ENCODE data around the gene RRP1B. TPM values are rescaled to one million over a fixed set of nuclear protein-coding genes. Genes with fewer than 3 reads are reported as not detected.

RRP1B gene
- total RNA-seq, 1 experiment from 2014 or later: 30.7 TPM

- TF ChIP-seq CTCF (IDR thresholded peaks at IDR 0.05): no peak
- no peak for TF ChIP-seq TCF7L2 (IDR thresholded peaks at IDR 0.05; ENCODE audit: low read depth, low read length)
- TF ChIP-seq SIN3A (IDR thresholded peaks at IDR 0.05; ENCODE audit: borderline replicate concordance, insufficient read depth, low read depth, low read length): no peak
- H3K36me3 ChIP-seq (ENCODE audit: control insufficient read depth, insufficient read depth, low read length): no peaks in the 10 kb centered on the region
- H3K27ac ChIP-seq (ENCODE audit: low read length): no peak overlapping the region
- intact Hi-C loops (cut with micrococcal nuclease; ENCODE audit: unreplicated experiment): no loop called here
- H3K9me3 ChIP-seq (ENCODE audit: control insufficient read depth, insufficient read depth, low read depth, low read length): no peaks in the 10 kb centered on the region
- no peak overlapping the region for H3K4me3 ChIP-seq (ENCODE audit: low read depth in 2 of 2, low read length in 2 of 2)
- no TSS peak for BruUV-seq (replicated peaks)
- ChIA-PET CTCF (no interaction called here), POLR2A (no interaction called here)
- ATAC-seq (no peak), DNase-seq (ENCODE audit: low read depth, low spot score) (no peak)
- peaks cover 18% of the 10 kb centered on the region for H3K4me1 ChIP-seq (ENCODE audit: control insufficient read depth, insufficient read depth, low read length)
- H3K27me3 ChIP-seq (ENCODE audit: control insufficient read depth, insufficient read depth, low read length): no peaks in the 10 kb centered on the region
- in situ Hi-C loops (cut with HindIII; ENCODE audit: low pct_unique_long_range_greater_than_20kb, low sequenced_read_pairs): no loop called here
Observed at GRCh38 chr21:43741423-43742096, 82.2 kb downstream of the RRP1B start.

- POLR2A ChIA-PET: no interaction called here
- intact Hi-C loops (cut with micrococcal nuclease; ENCODE audit: unreplicated experiment) (no loop called here), in situ Hi-C loops (cut with HindIII; ENCODE audit: low pct_unique_long_range_greater_than_20kb, low sequenced_read_pairs) (no loop called here)
- BruUV-seq (replicated peaks): no TSS peak
- Histone ChIP-seq H3K4me3 (ENCODE audit: low read depth in 2 of 2, low read length in 2 of 2) (no peak overlapping the region), H3K36me3 (ENCODE audit: control insufficient read depth, insufficient read depth, low read length) (no peaks in the 10 kb centered on the region), H3K4me1 (ENCODE audit: control insufficient read depth, insufficient read depth, low read length) (peaks cover 6% of the 10 kb centered on the region), H3K9me3 (ENCODE audit: control insufficient read depth, insufficient read depth, low read depth, low read length) (no peaks in the 10 kb centered on the region), H3K27me3 (ENCODE audit: control insufficient read depth, insufficient read depth, low read length) (no peaks in the 10 kb centered on the region), H3K27ac (ENCODE audit: low read length) (no peak overlapping the region)
- ATAC-seq (no peak), DNase-seq (ENCODE audit: low read depth, low spot score) (no peak)
- CTCF ChIA-PET: no interaction called here
- TF ChIP-seq REST (IDR thresholded peaks at IDR 0.05; ENCODE audit: insufficient read depth in 1 of 2, low read depth in 2 of 2, low read length in 1 of 2) (no peak), SIN3A (IDR thresholded peaks at IDR 0.05; ENCODE audit: borderline replicate concordance, insufficient read depth, low read depth, low read length) (no peak), CTCF (IDR thresholded peaks at IDR 0.05) (no peak)
Observed at GRCh38 chr21:43743947-43744346, 84.6 kb downstream of the RRP1B start.

All from Panc1 (cell line).